ENCODE data around the gene MYPN. TPM values are rescaled to one million over a fixed set of nuclear protein-coding genes. Genes with fewer than 3 reads are reported as not detected.
"Not testable (repeated sequence)": the region's sequence is repeated elsewhere in the genome, so short reads cannot be mapped to it uniquely, and the experiment has no call there.

The MYPN gene, protein sequence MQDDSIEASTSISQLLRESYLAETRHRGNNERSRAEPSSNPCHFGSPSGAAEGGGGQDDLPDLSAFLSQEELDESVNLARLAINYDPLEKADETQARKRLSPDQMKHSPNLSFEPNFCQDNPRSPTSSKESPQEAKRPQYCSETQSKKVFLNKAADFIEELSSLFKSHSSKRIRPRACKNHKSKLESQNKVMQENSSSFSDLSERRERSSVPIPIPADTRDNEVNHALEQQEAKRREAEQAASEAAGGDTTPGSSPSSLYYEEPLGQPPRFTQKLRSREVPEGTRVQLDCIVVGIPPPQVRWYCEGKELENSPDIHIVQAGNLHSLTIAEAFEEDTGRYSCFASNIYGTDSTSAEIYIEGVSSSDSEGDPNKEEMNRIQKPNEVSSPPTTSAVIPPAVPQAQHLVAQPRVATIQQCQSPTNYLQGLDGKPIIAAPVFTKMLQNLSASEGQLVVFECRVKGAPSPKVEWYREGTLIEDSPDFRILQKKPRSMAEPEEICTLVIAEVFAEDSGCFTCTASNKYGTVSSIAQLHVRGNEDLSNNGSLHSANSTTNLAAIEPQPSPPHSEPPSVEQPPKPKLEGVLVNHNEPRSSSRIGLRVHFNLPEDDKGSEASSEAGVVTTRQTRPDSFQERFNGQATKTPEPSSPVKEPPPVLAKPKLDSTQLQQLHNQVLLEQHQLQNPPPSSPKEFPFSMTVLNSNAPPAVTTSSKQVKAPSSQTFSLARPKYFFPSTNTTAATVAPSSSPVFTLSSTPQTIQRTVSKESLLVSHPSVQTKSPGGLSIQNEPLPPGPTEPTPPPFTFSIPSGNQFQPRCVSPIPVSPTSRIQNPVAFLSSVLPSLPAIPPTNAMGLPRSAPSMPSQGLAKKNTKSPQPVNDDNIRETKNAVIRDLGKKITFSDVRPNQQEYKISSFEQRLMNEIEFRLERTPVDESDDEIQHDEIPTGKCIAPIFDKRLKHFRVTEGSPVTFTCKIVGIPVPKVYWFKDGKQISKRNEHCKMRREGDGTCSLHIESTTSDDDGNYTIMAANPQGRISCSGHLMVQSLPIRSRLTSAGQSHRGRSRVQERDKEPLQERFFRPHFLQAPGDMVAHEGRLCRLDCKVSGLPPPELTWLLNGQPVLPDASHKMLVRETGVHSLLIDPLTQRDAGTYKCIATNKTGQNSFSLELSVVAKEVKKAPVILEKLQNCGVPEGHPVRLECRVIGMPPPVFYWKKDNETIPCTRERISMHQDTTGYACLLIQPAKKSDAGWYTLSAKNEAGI (N-terminal part only)
- total RNA-seq: 1 to 10 TPM in 1 of 2 donors, not detected in 1; 1.1 TPM

DNA sequence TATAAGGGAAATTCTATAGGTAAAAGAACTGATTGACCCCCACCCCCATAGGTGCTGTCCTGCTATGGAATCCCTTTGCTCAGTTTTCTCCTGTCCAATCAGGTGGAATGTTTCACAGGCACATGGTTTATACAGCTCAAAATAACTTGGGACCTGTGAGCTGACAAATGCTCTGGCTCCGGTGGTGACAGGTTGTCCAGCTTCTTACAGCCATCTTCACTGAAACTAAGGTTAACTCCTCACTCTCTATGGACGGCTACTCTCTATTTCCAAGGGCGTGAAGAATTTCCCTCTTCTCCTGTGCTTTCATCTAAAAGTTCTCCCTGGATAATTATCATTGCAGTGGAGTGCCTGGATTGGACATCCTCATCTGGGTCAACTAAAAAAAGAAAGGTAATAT lies at the start of gene MYPN:
MYPN (plus strand) TSS at position 158 of the 400 bp plus-strand sequence. CDS start 11,951 bp downstream, outside the sequence.
- no peak within 1 kb of the TSS for H3K4me3 Mint-ChIP-seq
- no peaks in the 10 kb centered on the region for H3K9me3 Mint-ChIP-seq
- H3K36me3 Mint-ChIP-seq (ENCODE audit: low read depth): no peaks in the 10 kb centered on the region
- no peak within 1 kb of the TSS for H3K27ac Mint-ChIP-seq
- no peak for ATAC-seq (replicated peaks)
- peaks cover 3% of the 10 kb centered on the region for H3K27me3 Mint-ChIP-seq
- no peaks in the 10 kb centered on the region for H3K4me1 Mint-ChIP-seq

DNA sequence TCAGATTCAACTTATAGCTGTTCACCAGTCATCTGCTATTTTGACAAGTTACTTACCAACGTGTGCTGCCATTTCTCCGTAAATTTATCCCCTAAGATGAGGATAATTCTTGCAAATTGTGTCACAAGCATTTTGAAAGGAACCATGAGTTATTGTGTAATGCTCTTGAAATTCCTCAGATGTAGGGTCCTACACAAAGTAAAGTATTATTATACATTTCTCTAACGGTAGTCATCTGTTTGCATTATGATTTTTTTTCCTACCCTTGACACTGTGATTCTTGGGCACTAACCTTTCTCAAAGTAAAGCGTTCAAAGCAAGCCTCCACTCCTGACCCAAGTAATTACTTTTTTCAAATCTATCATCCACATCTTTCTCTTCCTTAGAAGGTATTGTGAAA lies 42.3 kb upstream of the MYPN start:
- Mint-ChIP-seq H3K36me3 (ENCODE audit: low read depth) (peaks cover 66% of the 10 kb centered on the region), H3K9me3 (no peaks in the 10 kb centered on the region), H3K4me1 (peaks cover 20% of the 10 kb centered on the region), H3K27me3 (no peaks in the 10 kb centered on the region), H3K4me3 (no peak overlapping the region), H3K27ac (no peak overlapping the region)
- no peak for ATAC-seq (replicated peaks)

DNA sequence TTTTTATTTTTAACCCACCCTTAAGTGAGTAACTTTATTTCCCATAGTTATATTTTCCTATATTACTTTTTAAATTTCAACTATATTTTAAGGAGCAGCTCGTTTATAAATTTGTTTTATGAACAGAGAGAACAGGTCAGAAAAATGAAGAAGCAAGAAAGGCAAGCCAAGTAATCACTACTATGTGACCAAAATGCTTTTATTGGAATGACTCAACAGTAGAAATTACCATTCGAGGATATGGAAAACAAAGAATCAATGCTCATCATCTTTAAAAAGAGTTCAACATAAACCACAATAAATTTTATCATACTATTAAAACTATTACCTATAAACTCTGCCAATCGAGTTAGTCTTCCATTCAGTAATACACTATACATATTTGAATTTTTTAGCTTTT lies 41.8 kb upstream of the MYPN start:
- ATAC-seq (replicated peaks): peak; percentile 57
- peaks cover 20% of the 10 kb centered on the region for H3K4me1 Mint-ChIP-seq
- peaks cover 71% of the 10 kb centered on the region for H3K36me3 Mint-ChIP-seq (ENCODE audit: low read depth)
- no peak overlapping the region for H3K27ac Mint-ChIP-seq
- H3K4me3 Mint-ChIP-seq: no peak overlapping the region
- H3K27me3 Mint-ChIP-seq: no peaks in the 10 kb centered on the region
- H3K9me3 Mint-ChIP-seq: no peaks in the 10 kb centered on the region

DNA sequence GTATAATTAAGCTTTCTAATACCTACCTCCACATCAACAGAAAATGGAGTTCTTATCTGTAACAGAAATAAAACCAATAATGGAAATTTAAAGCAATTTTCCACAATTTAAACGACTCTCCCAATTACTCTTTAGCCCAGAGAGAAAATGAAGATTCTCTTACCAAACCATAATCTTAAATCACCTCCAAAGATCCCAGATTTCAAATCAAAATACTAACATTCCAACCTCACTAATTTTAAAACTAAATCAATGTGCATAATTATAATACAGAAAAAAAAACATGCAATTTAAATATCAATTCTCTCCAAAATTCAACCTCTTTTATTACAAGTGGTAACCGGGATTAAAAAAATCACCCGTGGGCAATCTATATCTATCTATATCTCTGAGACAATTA lies 35.7 kb upstream of the MYPN start:
- no peaks in the 10 kb centered on the region for H3K27me3 Mint-ChIP-seq
- H3K27ac Mint-ChIP-seq: peak overlapping the region; percentile 98
- H3K9me3 Mint-ChIP-seq: no peaks in the 10 kb centered on the region
- peaks cover 58% of the 10 kb centered on the region for H3K36me3 Mint-ChIP-seq (ENCODE audit: low read depth)
- H3K4me3 Mint-ChIP-seq: peak overlapping the region; percentile 99
- peaks cover 14% of the 10 kb centered on the region for H3K4me1 Mint-ChIP-seq
- no peak for ATAC-seq (replicated peaks)

DNA sequence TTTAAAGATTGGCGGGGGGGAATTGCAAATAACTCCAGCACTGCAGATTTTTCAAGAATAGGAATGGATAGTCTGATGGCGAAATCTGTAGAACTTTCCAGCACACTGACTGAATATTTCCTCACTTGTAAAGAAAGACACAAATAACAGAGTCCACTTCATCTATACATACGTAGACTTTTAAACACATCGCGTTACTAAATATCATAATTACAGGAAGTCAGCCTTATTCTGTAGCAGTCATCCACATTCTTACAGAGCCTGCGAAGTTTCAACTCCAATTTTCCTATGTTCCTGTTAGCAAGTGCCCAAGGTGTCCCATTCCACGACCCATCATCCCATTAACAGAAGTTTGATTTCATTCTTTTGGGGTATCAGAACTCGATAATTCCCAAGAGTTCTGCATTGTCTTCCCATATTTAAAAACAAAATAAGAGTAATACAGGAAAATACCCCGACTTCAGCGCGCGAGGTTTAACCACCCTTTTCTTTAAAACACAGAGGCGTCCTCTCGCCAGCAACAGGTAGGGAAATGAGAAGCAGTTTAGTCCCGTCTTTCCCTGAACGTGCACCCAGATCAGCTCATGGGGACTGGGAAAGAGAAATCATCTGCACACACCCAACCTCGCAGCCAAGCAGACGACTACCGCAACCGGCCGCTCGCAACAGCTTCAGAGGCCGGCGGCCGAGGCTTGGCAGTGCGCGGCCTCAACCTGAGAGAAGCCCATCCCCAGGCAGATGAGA lies 35.1 kb upstream of the MYPN start:
- H3K27me3 Mint-ChIP-seq: no peaks in the 10 kb centered on the region
- no peaks in the 10 kb centered on the region for H3K9me3 Mint-ChIP-seq
- H3K4me1 Mint-ChIP-seq: peaks cover 14% of the 10 kb centered on the region
- H3K36me3 Mint-ChIP-seq (ENCODE audit: low read depth): peaks cover 56% of the 10 kb centered on the region
- peak overlapping the region; percentile 99 for H3K4me3 Mint-ChIP-seq
- H3K27ac Mint-ChIP-seq: peak overlapping the region; percentile 98
- ATAC-seq (replicated peaks): no peak

DNA sequence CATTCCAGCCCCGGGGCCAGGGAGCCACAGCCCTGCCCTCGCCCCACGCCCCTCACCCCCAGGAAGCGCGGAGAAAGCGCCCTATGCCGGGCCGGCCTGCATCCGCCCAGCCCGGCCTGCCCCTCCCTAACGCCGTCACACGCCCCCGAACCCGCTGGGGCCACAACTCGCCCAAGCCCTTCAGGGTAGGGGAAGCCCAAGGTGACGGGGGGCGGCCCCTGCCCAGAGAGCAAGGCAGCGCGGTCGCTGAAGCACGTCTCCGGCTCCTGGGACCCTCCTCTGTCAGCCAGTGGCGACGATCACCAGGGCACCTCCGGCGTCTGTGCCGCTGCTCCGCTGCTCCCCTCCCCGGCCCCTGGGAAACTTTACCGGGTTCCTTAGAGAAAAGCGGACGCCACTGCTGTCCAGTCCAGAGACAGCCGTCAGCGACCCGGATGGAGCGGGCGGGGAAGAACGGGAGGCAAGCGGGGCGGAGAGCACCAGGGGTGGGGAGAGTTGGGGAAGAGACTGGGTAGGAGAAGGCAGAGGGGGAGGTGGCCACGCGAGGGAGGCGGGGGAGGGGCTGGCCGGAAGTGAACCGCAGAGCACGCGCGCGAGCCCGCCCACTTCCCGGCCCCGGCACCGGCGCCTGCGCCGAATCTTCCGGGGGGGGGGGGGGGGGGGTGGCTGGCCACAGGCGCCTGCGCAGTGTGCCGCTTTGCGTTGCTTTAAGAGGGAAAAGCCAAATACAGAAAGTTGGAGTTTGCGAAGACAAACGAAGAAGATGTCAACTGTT lies 34.3 kb upstream of the MYPN start, which contains the start of gene HERC4:
HERC4 (minus strand) TSS at position 509 of the 775 bp plus-strand sequence. CDS start 2,175 bp downstream, outside the sequence.
- H3K4me1 Mint-ChIP-seq: peaks cover 14% of the 10 kb centered on the region

DNA sequence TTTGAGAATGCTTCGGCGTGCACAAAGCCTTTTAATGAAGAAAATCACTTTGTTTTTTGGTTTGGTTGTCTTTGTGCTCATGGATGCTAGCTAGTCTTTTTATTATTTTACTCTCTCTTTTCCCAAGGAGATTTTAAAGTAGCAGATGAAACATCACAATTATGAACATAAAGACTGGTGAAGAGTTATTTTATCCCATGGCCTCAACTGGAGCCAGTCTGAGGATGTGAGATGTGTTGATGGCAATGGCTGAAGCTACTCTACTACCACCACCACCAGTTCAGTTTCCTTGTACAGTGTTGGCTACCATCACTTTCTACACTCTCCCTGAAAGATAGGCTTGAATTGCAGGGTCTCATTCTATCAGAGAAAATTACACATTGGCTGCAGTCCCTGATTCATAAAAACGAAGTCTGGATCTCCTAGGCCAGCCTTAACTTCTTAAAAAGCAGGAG lies 33.7 kb upstream of the MYPN start:
- Mint-ChIP-seq H3K36me3 (ENCODE audit: low read depth) (peaks cover 42% of the 10 kb centered on the region), H3K9me3 (no peaks in the 10 kb centered on the region), H3K4me1 (peaks cover 13% of the 10 kb centered on the region), H3K27me3 (no peaks in the 10 kb centered on the region), H3K27ac (peak overlapping the region; percentile 98), H3K4me3 (peak overlapping the region; percentile 99)
- no peak for ATAC-seq (replicated peaks)

More for the DNA sequence above, 34.3 kb upstream of the MYPN start, which contains the start of gene HERC4:
- Mint-ChIP-seq H3K27ac (peak within 1 kb of the TSS; percentile 98), H3K36me3 (ENCODE audit: low read depth) (peaks cover 48% of the 10 kb centered on the region), H3K27me3 (no peaks in the 10 kb centered on the region), H3K9me3 (no peaks in the 10 kb centered on the region), H3K4me3 (peak within 1 kb of the TSS; percentile 99)
- ATAC-seq (replicated peaks): peak; percentile 91

DNA sequence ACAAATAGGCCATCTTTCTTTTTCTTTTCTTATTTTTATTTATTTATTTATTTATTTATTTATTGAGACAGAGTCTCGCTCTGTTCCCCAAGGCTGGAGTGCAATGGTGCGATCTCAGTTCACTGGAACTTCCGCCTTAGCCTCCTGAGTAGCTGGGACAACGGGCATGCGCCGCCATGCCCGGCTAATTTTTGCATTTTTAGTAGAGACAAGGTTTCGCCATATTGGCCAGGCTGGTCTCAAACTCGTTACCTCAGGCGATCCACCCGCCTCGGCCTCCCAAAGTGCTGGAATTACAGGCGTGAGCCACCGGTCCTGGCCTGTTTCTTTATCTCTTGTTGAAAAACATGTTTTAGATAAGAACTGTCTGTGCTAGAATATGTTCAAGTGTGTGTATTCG lies 33.2 kb upstream of the MYPN start:
- peaks cover 37% of the 10 kb centered on the region for H3K36me3 Mint-ChIP-seq (ENCODE audit: low read depth)

DNA sequence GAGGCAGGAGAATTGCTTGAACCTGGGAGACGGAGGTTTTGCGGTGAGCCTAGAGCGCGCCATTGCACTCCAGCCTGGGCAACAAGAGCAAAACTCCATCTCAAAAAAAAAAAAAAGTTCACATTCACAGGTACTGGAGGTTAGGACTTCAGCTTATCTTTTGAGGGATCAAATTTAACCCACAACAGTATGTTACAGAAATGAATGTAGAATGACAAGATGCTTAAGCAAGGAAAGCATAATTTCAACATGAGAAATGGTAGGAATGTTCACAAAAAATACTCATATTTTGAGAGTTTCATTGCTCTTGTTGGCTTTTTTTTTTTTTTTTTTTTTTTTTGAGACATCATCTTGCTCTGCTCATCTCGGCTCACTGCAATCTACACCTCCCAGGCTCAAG lies 32.3 kb upstream of the MYPN start:
- H3K36me3 Mint-ChIP-seq (ENCODE audit: low read depth): peaks cover 28% of the 10 kb centered on the region
- no peaks in the 10 kb centered on the region for H3K9me3 Mint-ChIP-seq
- H3K4me1 Mint-ChIP-seq: peaks cover 4% of the 10 kb centered on the region
- no peak for ATAC-seq (replicated peaks)
- no peak overlapping the region for H3K4me3 Mint-ChIP-seq
- H3K27me3 Mint-ChIP-seq: peaks cover 4% of the 10 kb centered on the region
- no peak overlapping the region for H3K27ac Mint-ChIP-seq

More for the DNA sequence above, 33.2 kb upstream of the MYPN start:
- not testable (repeated sequence) for ATAC-seq (replicated peaks); H3K9me3 Mint-ChIP-seq; H3K4me1 Mint-ChIP-seq; H3K27ac Mint-ChIP-seq; H3K27me3 Mint-ChIP-seq
- H3K4me3 Mint-ChIP-seq: peak overlapping the region; percentile 99

DNA sequence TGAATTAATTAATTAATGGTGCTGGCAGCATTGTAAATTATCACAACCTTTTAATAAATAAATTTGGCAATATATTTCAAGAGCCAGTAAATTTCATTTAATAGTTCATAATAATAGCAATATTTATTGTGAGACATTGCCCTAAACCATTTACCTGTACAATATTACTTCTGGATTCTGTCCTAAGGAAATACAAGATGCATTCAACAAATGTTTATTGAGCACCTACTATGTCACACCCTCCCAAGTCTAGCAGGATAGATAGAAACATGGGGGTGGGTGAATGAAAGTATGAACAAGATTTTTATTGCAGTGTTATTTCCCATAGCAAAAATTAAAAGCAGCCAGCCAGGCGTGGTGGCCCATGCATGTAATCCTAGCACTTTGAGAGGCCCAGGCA lies 29.9 kb upstream of the MYPN start:
- peaks cover 7% of the 10 kb centered on the region for H3K27me3 Mint-ChIP-seq
- no peaks in the 10 kb centered on the region for H3K9me3 Mint-ChIP-seq
- no peak overlapping the region for H3K27ac Mint-ChIP-seq
- peaks cover 4% of the 10 kb centered on the region for H3K36me3 Mint-ChIP-seq (ENCODE audit: low read depth)
- H3K4me3 Mint-ChIP-seq: no peak overlapping the region
- no peak for ATAC-seq (replicated peaks)
- no peaks in the 10 kb centered on the region for H3K4me1 Mint-ChIP-seq

DNA sequence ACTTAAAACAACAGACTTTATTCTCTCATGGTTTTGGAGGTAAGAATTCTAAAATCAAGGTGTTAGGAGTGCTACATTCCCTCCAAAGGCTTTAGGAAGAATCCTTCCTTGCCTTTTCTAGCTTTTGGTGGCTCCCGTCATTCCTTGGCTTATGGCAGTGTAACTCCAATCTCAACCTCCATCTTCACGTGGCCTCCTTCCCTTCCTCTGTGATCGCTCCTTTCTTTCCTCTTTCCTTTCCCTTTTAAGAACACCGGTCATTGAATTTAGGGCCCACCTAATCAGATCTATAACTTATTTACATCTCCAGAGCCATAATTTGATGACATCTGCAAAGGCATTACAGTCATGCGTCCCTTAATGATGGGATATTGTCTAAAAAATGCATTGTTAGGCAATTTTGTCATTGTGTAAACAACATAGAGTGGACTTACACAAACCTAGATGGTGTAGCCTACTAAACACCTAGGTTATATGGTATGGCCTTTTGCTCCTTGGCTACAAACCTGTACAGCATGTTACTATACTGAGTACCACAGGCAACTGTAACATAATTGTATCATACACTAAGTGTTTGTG lies 28.3 kb upstream of the MYPN start:
- ATAC-seq (replicated peaks): no peak
- H3K4me1 Mint-ChIP-seq: no peaks in the 10 kb centered on the region
- H3K4me3 Mint-ChIP-seq: no peak overlapping the region
- H3K36me3 Mint-ChIP-seq (ENCODE audit: low read depth): no peaks in the 10 kb centered on the region
- no peak overlapping the region for H3K27ac Mint-ChIP-seq
- no peaks in the 10 kb centered on the region for H3K9me3 Mint-ChIP-seq
- H3K27me3 Mint-ChIP-seq: peaks cover 8% of the 10 kb centered on the region

DNA sequence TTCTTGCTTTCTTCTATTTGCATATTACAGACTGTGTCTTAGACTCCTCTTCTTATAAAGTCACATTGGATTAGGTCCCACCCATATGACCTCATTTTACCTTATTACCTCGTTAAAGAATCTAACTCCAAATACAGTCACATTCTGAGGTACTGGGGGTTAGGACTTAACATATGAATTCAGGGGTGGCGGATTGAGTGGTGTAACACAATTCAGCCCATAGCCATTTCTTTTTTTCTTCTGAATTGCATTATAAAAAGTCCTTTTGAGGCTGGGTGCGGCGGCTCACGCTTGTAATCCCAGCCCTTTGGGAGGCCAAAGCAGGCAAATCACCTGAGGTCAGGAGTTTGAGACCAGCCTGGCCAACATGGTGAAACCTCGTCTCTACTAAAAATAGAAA lies 27.4 kb upstream of the MYPN start:
- Mint-ChIP-seq H3K9me3 (no peaks in the 10 kb centered on the region), H3K36me3 (ENCODE audit: low read depth) (no peaks in the 10 kb centered on the region), H3K4me1 (no peaks in the 10 kb centered on the region), H3K27ac (no peak overlapping the region), H3K4me3 (no peak overlapping the region), H3K27me3 (peaks cover 11% of the 10 kb centered on the region)
- no peak for ATAC-seq (replicated peaks)

DNA sequence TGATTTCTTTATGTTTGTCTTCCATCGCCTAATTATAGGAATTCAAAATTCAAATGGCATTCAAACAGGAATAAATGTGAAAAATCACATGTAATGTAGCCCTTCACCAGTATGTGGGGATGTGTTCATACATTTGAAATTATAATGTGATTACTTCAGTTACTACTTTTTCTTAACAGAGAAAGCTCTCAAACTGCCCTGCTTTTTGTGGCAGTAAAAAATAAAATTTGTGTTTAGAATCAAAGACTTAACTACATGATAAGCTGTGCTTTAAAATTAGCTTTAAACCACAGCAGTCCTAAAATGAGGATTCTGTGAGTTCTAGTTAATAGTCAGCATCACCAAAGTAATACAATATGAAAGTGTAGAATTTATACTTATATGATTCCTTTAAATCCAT lies 26.4 kb upstream of the MYPN start:
- H3K36me3 Mint-ChIP-seq (ENCODE audit: low read depth): no peaks in the 10 kb centered on the region
- H3K9me3 Mint-ChIP-seq: no peaks in the 10 kb centered on the region
- no peak overlapping the region for H3K4me3 Mint-ChIP-seq
- ATAC-seq (replicated peaks): no peak
- no peak overlapping the region for H3K27ac Mint-ChIP-seq
- H3K27me3 Mint-ChIP-seq: peaks cover 11% of the 10 kb centered on the region
- H3K4me1 Mint-ChIP-seq: peaks cover under 1% of the 10 kb centered on the region
